Panc1 (cell line): Measurements from ENCODE around the gene CCDC61.

ENCODE experiments used
- CTCF ChIP-seq: fragments of 450-650 bp; IDR thresholded peaks from 2 replicates; pipeline ENCODE4 v1.5.1; 2017; ENCODE audit warnings: mild to moderate bottlenecking
- POLR2AphosphoS5 ChIP-seq: IDR thresholded peaks from 2 replicates; pipeline ENCODE4 v1.6.1; 2012; ENCODE audit warnings: mild to moderate bottlenecking, low read depth, low read length, moderate library complexity
- REST ChIP-seq, 2 experiments: IDR thresholded peaks; 2 replicates each; pipeline ENCODE4 v1.6.1; 2011 to 2012; ENCODE audit warnings: low read depth in 2 of 2, control low read depth in 1 of 2, low read length in 1 of 2, mild to moderate bottlenecking in 1 of 2, moderate library complexity in 1 of 2; ENCODE audit not compliant: insufficient read depth in 1 of 2
- SIN3A ChIP-seq: IDR thresholded peaks from 2 replicates; pipeline ENCODE4 v1.6.1; 2012; ENCODE audit warnings: low read depth, mild to moderate bottlenecking, low read length, moderate library complexity, borderline replicate concordance; ENCODE audit not compliant: insufficient read depth

GRCh38 chr19:46063201-46063600 lies 67.9 kb downstream of the CCDC61 start:
- no peak for TF ChIP-seq CTCF
- no peak for TF ChIP-seq POLR2AphosphoS5
- no peak for TF ChIP-seq SIN3A
- no peak for TF ChIP-seq REST (IDR thresholded peaks at IDR 0.05; ENCODE audit: insufficient read depth in 1 of 2, low read depth in 2 of 2, low read length in 1 of 2)
